Activated CD8-positive, alpha-beta memory T cell treated with anti-CD3 and anti-CD28 coated beads for 36 hours (primary cell): ENCODE data around the gene BEAN1. TPM values are rescaled to one million over a fixed set of nuclear protein-coding genes. Genes with fewer than 3 reads are reported as not detected.
"Not testable (repeated sequence)": the region's sequence is repeated elsewhere in the genome, so short reads cannot be mapped to it uniquely, and the experiment has no call there.

Experiments
- CTCF ChIA-PET: fragments of 350-600 bp; sonication (Branson Sonifier 250); formaldehyde crosslinking; loops from one replicate; lab custom pipeline; 2021; ENCODE audit warnings: antibody characterized with exemption; lab: Charles Lee
- POLR2A ChIA-PET: fragments of 350-600 bp; sonication (Branson Sonifier 250); formaldehyde crosslinking; loops from one replicate; lab custom pipeline; 2021; ENCODE audit warnings: antibody characterized with exemption; lab: Charles Lee
- total RNA-seq, 2 experiments: library from RNA; stranded (reverse); gene quantifications; one replicate each; pipeline ENCODE4 v1.2.3, GENCODE V29; 2021

The BEAN1 gene
- total RNA-seq, 2 experiments from 2014 or later = not detected

- ChIA-PET CTCF (interaction anchor here (0.6 to 2.3 kb wide), 7 partner anchors 11 to 257 kb away, joined by 3 to 9 read pairs (median 3); partner anchors contain the start of gene DYNC1LI2), POLR2A (no interaction called here)
Measured at GRCh38 chr16:66510711-66511601, 83.9 kb downstream of the BEAN1 start.

GRCh38 chr16:66511602-66512271 lies 84.6 kb downstream of the BEAN1 start:
- ChIA-PET POLR2A (no interaction called here), CTCF (interaction anchor here (0.6 to 2.3 kb wide), 8 partner anchors 10 to 107 kb away, joined by 3 to 9 read pairs (median 3); no protein-coding TSS in a partner anchor)

- ChIA-PET POLR2A (no interaction called here), CTCF (interaction anchor here (0.7 to 2.3 kb wide), 5 partner anchors 10 to 107 kb away, joined by 3 to 9 read pairs (median 5); no protein-coding TSS in a partner anchor)
Measured at GRCh38 chr16:66512272-66513110, 85.4 kb downstream of the BEAN1 start.

- ChIA-PET POLR2A (no interaction called here), CTCF (interaction anchor here (2.3 kb wide), 1 partner anchor 9 kb away, joined by 9 read pairs; no protein-coding TSS in a partner anchor)
Measured at GRCh38 chr16:66513111-66513723, 86.1 kb downstream of the BEAN1 start.

- POLR2A ChIA-PET = not testable (repeated sequence)
- CTCF ChIA-PET = interaction anchor here (2.0 kb wide), 1 partner anchor 108 kb away, joined by 13 read pairs; no protein-coding TSS in a partner anchor
Measured at GRCh38 chr16:66514391-66514790, 87.3 kb downstream of the BEAN1 start.

- POLR2A ChIA-PET = interaction anchor here (1.3 kb wide), 1 partner anchor 49 kb away, joined by 5 read pairs; no protein-coding TSS in a partner anchor
- CTCF ChIA-PET = interaction anchor here (0.6 to 2.0 kb wide), 8 partner anchors 9 to 109 kb away, joined by 3 to 13 read pairs (median 4); no protein-coding TSS in a partner anchor
Measured at GRCh38 chr16:66514980-66515595, 88.0 kb downstream of the BEAN1 start.

GRCh38 chr16:66515596-66516508 lies 88.8 kb downstream of the BEAN1 start:
- CTCF ChIA-PET = interaction anchor here (0.6 to 2.0 kb wide), 8 partner anchors 8 to 109 kb away, joined by 3 to 13 read pairs (median 4); no protein-coding TSS in a partner anchor
- POLR2A ChIA-PET = interaction anchor here (1.3 kb wide), 1 partner anchor 48 kb away, joined by 5 read pairs; no protein-coding TSS in a partner anchor

- ChIA-PET CTCF (interaction anchor here (1.2 to 2.0 kb wide), 4 partner anchors 32 to 110 kb away, joined by 4 to 13 read pairs (median 4); no protein-coding TSS in a partner anchor), POLR2A (interaction anchor here (1.3 kb wide), 1 partner anchor 47 kb away, joined by 5 read pairs; no protein-coding TSS in a partner anchor)
Measured at GRCh38 chr16:66516509-66516807, 89.4 kb downstream of the BEAN1 start.

GRCh38 chr16:66516808-66517585 lies 89.9 kb downstream of the BEAN1 start:
- ChIA-PET POLR2A (interaction anchor here (0.9 to 1.3 kb wide), 2 partner anchors 46 to 87 kb away, joined by 3 to 4 read pairs; partner anchors contain the start of gene CMTM3), CTCF (interaction anchor here (1.2 to 1.6 kb wide), 3 partner anchors 10 to 72 kb away, joined by 4 to 5 read pairs (median 4); no protein-coding TSS in a partner anchor)

GRCh38 chr16:66517586-66518263 lies 90.6 kb downstream of the BEAN1 start:
- POLR2A ChIA-PET = interaction anchor here (0.9 to 1.3 kb wide), 2 partner anchors 46 to 87 kb away, joined by 3 to 4 read pairs; partner anchors contain the start of gene CMTM3
- CTCF ChIA-PET = interaction anchor here (1.2 to 1.6 kb wide), 3 partner anchors 9 to 72 kb away, joined by 4 to 5 read pairs (median 4); no protein-coding TSS in a partner anchor

- CTCF ChIA-PET = interaction anchor here (1.3 to 5.1 kb wide), 4 partner anchors 26 to 113 kb away, joined by 4 to 32 read pairs (median 6); no protein-coding TSS in a partner anchor
- POLR2A ChIA-PET = interaction anchor here (1.7 kb wide), 1 partner anchor 33 kb away, joined by 5 read pairs; the partner anchor contains the start of gene CKLF
Measured at GRCh38 chr16:66519482-66520373, 92.6 kb downstream of the BEAN1 start.

GRCh38 chr16:66520406-66521170 lies 93.5 kb downstream of the BEAN1 start:
- POLR2A ChIA-PET = interaction anchor here (1.7 kb wide), 1 partner anchor 32 kb away, joined by 5 read pairs; the partner anchor contains the start of gene CKLF
- CTCF ChIA-PET = interaction anchor here (1.3 to 5.1 kb wide), 5 partner anchors 8 to 114 kb away, joined by 4 to 32 read pairs (median 9); no protein-coding TSS in a partner anchor

GRCh38 chr16:66521252-66521713 lies 94.2 kb downstream of the BEAN1 start:
- ChIA-PET CTCF (interaction anchor here (0.8 to 5.1 kb wide), 8 partner anchors 9 to 115 kb away, joined by 4 to 32 read pairs (median 8); partner anchors contain the start of genes CKLF and CMTM3), POLR2A (interaction anchor here (0.6 to 1.7 kb wide), 2 partner anchors 31 to 225 kb away, joined by 3 to 5 read pairs; partner anchors contain the start of gene CKLF)
